DOHH2 (cell line): ENCODE measurements around the gene SLC13A4.

Experiments used
- CTCF ChIP-seq: fragments of 200-600 bp; sonication (generic); IDR thresholded peaks from one replicate; pipeline ENCODE4 v1.5.1; 2014; ENCODE audit warnings: antibody characterized with exemption, mild to moderate bottlenecking, low read depth, low read length; ENCODE audit not compliant: poor library complexity, severe bottlenecking
- EZH2phosphoT487 ChIP-seq: fragments of 200-600 bp; sonication (generic); IDR thresholded peaks from 2 replicates; pipeline ENCODE4 v1.6.1; 2017; ENCODE audit warnings: borderline replicate concordance, mild to moderate bottlenecking, antibody characterized with exemption, low read length, moderate library complexity, mixed read lengths

GRCh38 chr7:135716677-135717238 lies 11.2 kb downstream of the SLC13A4 start:
- TF ChIP-seq CTCF = no peak
- no peak for TF ChIP-seq EZH2phosphoT487
